Measurements from ENCODE around the gene CRYBB1. TPM values are rescaled to one million over a fixed set of nuclear protein-coding genes. Genes with fewer than 3 reads are reported as not detected.

CRYBB1 gene
- total RNA-seq: 1.2 TPM
- polyA plus RNA-seq (ENCODE audit: insufficient read depth in 1 of 8, insufficient read length in 8 of 8, low replicate concordance in 1 of 8): 1 to 10 TPM in 6 of 8 donors, under 1 TPM in 2; 0.69 to 2.5 (median 1.4) TPM
- long read RNA-seq, donor 1, partial matches to known transcripts: 0 of 1 reads
- long read RNA-seq, donor 1, other reads (novel, unspliced or antisense): 0 of 1 reads
- long read RNA-seq, donor 2: 0 reads
- long read RNA-seq, donor 3: 0 reads
- long read RNA-seq, donor 4, partial matches to known transcripts: 0 of 1 reads
- long read RNA-seq, donor 4, other reads (novel, unspliced or antisense): 0 of 1 reads
- long read RNA-seq, donor 5: 0 reads
- long read RNA-seq, donor 6: 0 reads
- long read RNA-seq, donor 7, partial matches to known transcripts: 0 of 1 reads
- long read RNA-seq, donor 7, other reads (novel, unspliced or antisense): 0 of 1 reads
- long read RNA-seq, donor 8, partial matches to known transcripts: 0 of 1 reads
- long read RNA-seq, donor 8, other reads (novel, unspliced or antisense): 0 of 1 reads
- long read RNA-seq, donor 9, partial matches to known transcripts: 0 of 1 reads
- long read RNA-seq, donor 9, other reads (novel, unspliced or antisense): 0 of 1 reads
- long read RNA-seq, donor 10, partial matches to known transcripts: 0 of 2 reads
- long read RNA-seq, donor 10, other reads (novel, unspliced or antisense): 0 of 2 reads
- long read RNA-seq, donor 11: 0 reads

- Histone ChIP-seq H3K27ac (ENCODE audit: low read length) (peak within 1 kb of the TSS; percentile 35), H3K36me3 (ENCODE audit: control insufficient read depth, insufficient read depth, low read length) (no peaks in the 10 kb centered on the region), H3K4me3 (ENCODE audit: low read length) (no peak within 1 kb of the TSS), H3K27me3 (ENCODE audit: control insufficient read depth, insufficient read depth, low read length) (peaks cover 12% of the 10 kb centered on the region), H3K4me1 (ENCODE audit: control insufficient read depth, insufficient read depth, low read length) (peaks cover 27% of the 10 kb centered on the region), H3K9me3 (replicated peaks; ENCODE audit: control insufficient read depth, low read depth, low read length) (no peaks in the 10 kb centered on the region)
- peak; percentile 57 for DNase-seq
- 58% methylated on average over 6 of the region's 7 CpGs for WGBS (ENCODE audit: insufficient coverage)
Observed at GRCh38 chr22:26617271-26618199, at the start of gene CRYBB1. CRYBB1 (minus strand) TSS chr22:26618027; CDS start chr22:26616319, 1,708 bp downstream.

- Histone ChIP-seq H3K4me3 (ENCODE audit: low read length) (no peak overlapping the region), H3K4me1 (ENCODE audit: control insufficient read depth, insufficient read depth, low read length) (peaks cover 5% of the 10 kb centered on the region), H3K36me3 (ENCODE audit: control insufficient read depth, insufficient read depth, low read length) (no peaks in the 10 kb centered on the region), H3K27ac (ENCODE audit: low read length) (no peak overlapping the region), H3K9me3 (replicated peaks; ENCODE audit: control insufficient read depth, low read depth, low read length) (no peaks in the 10 kb centered on the region), H3K27me3 (ENCODE audit: control insufficient read depth, insufficient read depth, low read length) (peaks cover 15% of the 10 kb centered on the region)
- DNase-seq: no peak
- 83% methylated on average over 7 of the region's 13 CpGs for WGBS (ENCODE audit: insufficient coverage)
Observed at GRCh38 chr22:26667140-26667539, 49.3 kb upstream of the CRYBB1 start.

GRCh38 chr22:26665813-26666231 is 48.0 kb upstream of the CRYBB1 start:
- DNase-seq: peak; percentile 68
- Histone ChIP-seq H3K27ac (ENCODE audit: low read length) (no peak overlapping the region), H3K36me3 (ENCODE audit: control insufficient read depth, insufficient read depth, low read length) (no peaks in the 10 kb centered on the region), H3K4me3 (ENCODE audit: low read length) (no peak overlapping the region), H3K4me1 (ENCODE audit: control insufficient read depth, insufficient read depth, low read length) (peaks cover 2% of the 10 kb centered on the region), H3K27me3 (ENCODE audit: control insufficient read depth, insufficient read depth, low read length) (peaks cover 26% of the 10 kb centered on the region), H3K9me3 (replicated peaks; ENCODE audit: control insufficient read depth, low read depth, low read length) (no peaks in the 10 kb centered on the region)
- WGBS (ENCODE audit: insufficient coverage): 30% methylated on average over 2 of the region's 4 CpGs

- WGBS (ENCODE audit: insufficient coverage): 41% methylated on average over 3 of the region's 9 CpGs
- no peak overlapping the region for H3K27ac ChIP-seq (ENCODE audit: low read length)
Observed at GRCh38 chr22:26663374-26663923, 45.6 kb upstream of the CRYBB1 start.

GRCh38 chr22:26662160-26662559 is 44.3 kb upstream of the CRYBB1 start:
- Histone ChIP-seq H3K4me3 (ENCODE audit: low read length) (no peak overlapping the region), H3K9me3 (replicated peaks; ENCODE audit: control insufficient read depth, low read depth, low read length) (no peaks in the 10 kb centered on the region), H3K36me3 (ENCODE audit: control insufficient read depth, insufficient read depth, low read length) (no peaks in the 10 kb centered on the region), H3K27ac (ENCODE audit: low read length) (no peak overlapping the region), H3K4me1 (ENCODE audit: control insufficient read depth, insufficient read depth, low read length) (peaks cover 17% of the 10 kb centered on the region), H3K27me3 (ENCODE audit: control insufficient read depth, insufficient read depth, low read length) (peaks cover 58% of the 10 kb centered on the region)
- DNase-seq: no peak
- 80% methylated on average over 1 of the region's 2 CpGs for WGBS (ENCODE audit: insufficient coverage)

More at GRCh38 chr22:26663374-26663923, 45.6 kb upstream of the CRYBB1 start:
- Histone ChIP-seq H3K4me1 (ENCODE audit: control insufficient read depth, insufficient read depth, low read length) (peaks cover 7% of the 10 kb centered on the region), H3K27me3 (ENCODE audit: control insufficient read depth, insufficient read depth, low read length) (peaks cover 45% of the 10 kb centered on the region), H3K4me3 (ENCODE audit: low read length) (no peak overlapping the region), H3K9me3 (replicated peaks; ENCODE audit: control insufficient read depth, low read depth, low read length) (no peaks in the 10 kb centered on the region), H3K36me3 (ENCODE audit: control insufficient read depth, insufficient read depth, low read length) (no peaks in the 10 kb centered on the region)
- no peak for DNase-seq

- H3K27ac ChIP-seq (ENCODE audit: low read length): no peak overlapping the region
- no peaks in the 10 kb centered on the region for H3K9me3 ChIP-seq (replicated peaks; ENCODE audit: control insufficient read depth, low read depth, low read length)
- 85% methylated on average over 2 of the region's 7 CpGs for WGBS (ENCODE audit: insufficient coverage)
- H3K4me3 ChIP-seq (ENCODE audit: low read length): no peak overlapping the region
- DNase-seq: no peak
- H3K27me3 ChIP-seq (ENCODE audit: control insufficient read depth, insufficient read depth, low read length): peaks cover 65% of the 10 kb centered on the region
- peaks cover 20% of the 10 kb centered on the region for H3K4me1 ChIP-seq (ENCODE audit: control insufficient read depth, insufficient read depth, low read length)
- H3K36me3 ChIP-seq (ENCODE audit: control insufficient read depth, insufficient read depth, low read length): no peaks in the 10 kb centered on the region
Observed at GRCh38 chr22:26660961-26661578, 43.2 kb upstream of the CRYBB1 start.

- peaks cover 19% of the 10 kb centered on the region for H3K4me1 ChIP-seq (ENCODE audit: control insufficient read depth, insufficient read depth, low read length)
- no peaks in the 10 kb centered on the region for H3K9me3 ChIP-seq (replicated peaks; ENCODE audit: control insufficient read depth, low read depth, low read length)
- H3K36me3 ChIP-seq (ENCODE audit: control insufficient read depth, insufficient read depth, low read length): no peaks in the 10 kb centered on the region
- no peak for DNase-seq
- H3K27ac ChIP-seq (ENCODE audit: low read length): no peak overlapping the region
- peaks cover 67% of the 10 kb centered on the region for H3K27me3 ChIP-seq (ENCODE audit: control insufficient read depth, insufficient read depth, low read length)
- H3K4me3 ChIP-seq (ENCODE audit: low read length): no peak overlapping the region
- 100% methylated on average over 1 of the region's 6 CpGs for WGBS (ENCODE audit: insufficient coverage)
Observed at GRCh38 chr22:26660356-26660755, 42.5 kb upstream of the CRYBB1 start.

- Histone ChIP-seq H3K27ac (ENCODE audit: low read length) (no peak overlapping the region), H3K4me1 (ENCODE audit: control insufficient read depth, insufficient read depth, low read length) (peaks cover 19% of the 10 kb centered on the region), H3K36me3 (ENCODE audit: control insufficient read depth, insufficient read depth, low read length) (no peaks in the 10 kb centered on the region), H3K9me3 (replicated peaks; ENCODE audit: control insufficient read depth, low read depth, low read length) (no peaks in the 10 kb centered on the region), H3K4me3 (ENCODE audit: low read length) (peak overlapping the region; percentile 5), H3K27me3 (ENCODE audit: control insufficient read depth, insufficient read depth, low read length) (peaks cover 70% of the 10 kb centered on the region)
- peak; percentile 71 for DNase-seq
- WGBS (ENCODE audit: insufficient coverage): 3% methylated on average over 19 of the region's 27 CpGs
Observed at GRCh38 chr22:26658671-26659478, 41.0 kb upstream of the CRYBB1 start.

- Histone ChIP-seq H3K27me3 (ENCODE audit: control insufficient read depth, insufficient read depth, low read length) (peaks cover 74% of the 10 kb centered on the region), H3K4me3 (ENCODE audit: low read length) (no peak overlapping the region), H3K4me1 (ENCODE audit: control insufficient read depth, insufficient read depth, low read length) (peaks cover 19% of the 10 kb centered on the region), H3K27ac (ENCODE audit: low read length) (no peak overlapping the region), H3K36me3 (ENCODE audit: control insufficient read depth, insufficient read depth, low read length) (no peaks in the 10 kb centered on the region), H3K9me3 (replicated peaks; ENCODE audit: control insufficient read depth, low read depth, low read length) (no peaks in the 10 kb centered on the region)
- WGBS (ENCODE audit: insufficient coverage): 15% methylated on average over 3 of the region's 11 CpGs
- DNase-seq: no peak
Observed at GRCh38 chr22:26658161-26658560, 40.3 kb upstream of the CRYBB1 start.
